HepG2 (cell line): ENCODE measurements around the gene NDRG2. TPM values are rescaled to one million over a fixed set of nuclear protein-coding genes. Genes with fewer than 3 reads are reported as not detected.
A peak's percentile ranks its signal among the peaks of the same experiment; 100 is the strongest.

Source experiments
- CBFB ChIP-seq: sonication (generic); formaldehyde crosslinking; IDR thresholded peaks from 2 replicates; pipeline ENCODE4 v1.4.0; 2020; ENCODE audit warnings: missing genetic modification reagents
- FOXC1 ChIP-seq: sonication (generic); formaldehyde crosslinking; IDR thresholded peaks from 2 replicates; pipeline ENCODE4 v1.8.0; 2022; ENCODE audit warnings: mild to moderate bottlenecking, missing genetic modification reagents, borderline replicate concordance
- HNRNPL ChIP-seq: fragments of 200-400 bp; formaldehyde crosslinking; IDR thresholded peaks from 2 replicates; pipeline ENCODE4 v1.6.1; 2017; ENCODE audit warnings: mild to moderate bottlenecking, low read depth, low read length
- LCORL ChIP-seq, 2 experiments: fragments of 450-650 bp in 1 of 2; sonication (generic) in 1 of 2; formaldehyde crosslinking in 1 of 2; IDR thresholded peaks; 2 replicates each; pipeline versions ENCODE4 v1.5.0 to v1.6.1; 2017 to 2020; ENCODE audit warnings: antibody characterized with exemption in 1 of 2, missing genetic modification reagents in 1 of 2
- NFYB ChIP-seq: sonication (generic); formaldehyde crosslinking; IDR thresholded peaks from 2 replicates; pipeline ENCODE4 v1.4.0; 2020; ENCODE audit warnings: missing genetic modification reagents
- PRDM10 ChIP-seq: sonication (generic); formaldehyde crosslinking; IDR thresholded peaks from 2 replicates; pipeline ENCODE4 v1.4.0; 2020; ENCODE audit warnings: low read depth, missing genetic modification reagents
- SALL1 ChIP-seq: sonication (generic); formaldehyde crosslinking; IDR thresholded peaks from 2 replicates; pipeline ENCODE4 v1.8.0; 2022; ENCODE audit warnings: mild to moderate bottlenecking, missing genetic modification reagents
- SETDB1 ChIP-seq: sonication (generic); formaldehyde crosslinking; IDR thresholded peaks from 2 replicates; pipeline ENCODE4 v1.5.1; 2020; ENCODE audit warnings: missing genetic modification reagents, mild to moderate bottlenecking, borderline replicate concordance
- SNAI1 ChIP-seq: sonication (generic); formaldehyde crosslinking; IDR thresholded peaks from 2 replicates; pipeline ENCODE4 v1.5.0; 2020; ENCODE audit warnings: mild to moderate bottlenecking, missing genetic modification reagents, borderline replicate concordance
- ZNF567 ChIP-seq: sonication (generic); formaldehyde crosslinking; IDR thresholded peaks from 2 replicates; pipeline ENCODE4 v1.8.1; 2023; ENCODE audit warnings: mild to moderate bottlenecking, missing genetic modification reagents, borderline replicate concordance
- polyA plus RNA-seq, 8 experiments: library from polyadenylated mRNA; depleted of rRNA in 3 of 8; stranded (reverse) in 7 of 8; unstranded in 1 of 8; fragments of >200 nt; fragmentation: Illumina TruSeq in 4 of 8; extraction: Trizol in 4 of 8; gene quantifications; 2 replicates each; pipeline versions ENCODE4 v1.2.1 to v1.2.3, GENCODE V29; 2011 to 2016; ENCODE audit warnings: low read depth in 4 of 8, missing spikeins in 1 of 8, mixed read lengths in 1 of 8; ENCODE audit not compliant: insufficient read depth in 1 of 8
- total RNA-seq, 5 experiments: library from RNA; depleted of rRNA; stranded (reverse); fragments of >200 nt; fragmentation: Illumina TruSeq; extraction: Trizol; gene quantifications; 2 replicates each; pipeline ENCODE4 v1.2.3, GENCODE V29; 2016; ENCODE audit warnings: low read depth in 1 of 5
- TF ChIP-seq, protein P1 (sequence below): sonication (generic); formaldehyde crosslinking; IDR thresholded peaks from 2 replicates; pipeline ENCODE4 v1.4.0; 2020; ENCODE audit warnings: mild to moderate bottlenecking, missing genetic modification reagents
- TF ChIP-seq, protein P2 (sequence below): sonication (generic); formaldehyde crosslinking; IDR thresholded peaks from 2 replicates; pipeline ENCODE4 v1.4.0; 2020; ENCODE audit warnings: missing genetic modification reagents, borderline replicate concordance
- TF ChIP-seq, protein P3 (sequence below): sonication (generic); formaldehyde crosslinking; IDR thresholded peaks from 2 replicates; pipeline ENCODE4 v1.5.0; 2020; ENCODE audit warnings: mild to moderate bottlenecking, missing genetic modification reagents

NDRG2 gene
- total and polyA plus RNA-seq, 2 of the 13 experiments (the other 11 are each of a cell fraction or from before 2014, with no cell fraction given): 27.2 to 189 TPM

GRCh38 chr14:21069388-21070082 is 44.7 kb upstream of the NDRG2 start (continued):
- TF ChIP-seq FOXC1 (0 out of 2 replicates have a peak, but pooled peaks have one; percentile 24), CBFB (CRISPR knock-in tag) (peak; percentile 16; the same call in 1 of the 2 replicates), LCORL (IDR thresholded peaks at IDR 0.05) (no peak), LCORL (CRISPR knock-in tag; IDR thresholded peaks at IDR 0.05) (peak; percentile 79; the same call in 1 of the 2 replicates), SNAI1 (CRISPR knock-in tag) (peak; percentile 69; the same call in 1 of the 2 replicates), SALL1 (CRISPR knock-in tag) (peak; percentile 59), PRDM10 (CRISPR knock-in tag) (no peak), ZNF567 (CRISPR knock-in tag) (0 out of 2 replicates have a peak, but pooled peaks have one; percentile 44), SETDB1 (no peak), HNRNPL (0 out of 2 replicates have a peak, but pooled peaks have one; percentile 32), NFYB (CRISPR knock-in tag) (0 out of 2 replicates have a peak, but pooled peaks have one; percentile 16)
- TF ChIP-seq, protein P1, sequence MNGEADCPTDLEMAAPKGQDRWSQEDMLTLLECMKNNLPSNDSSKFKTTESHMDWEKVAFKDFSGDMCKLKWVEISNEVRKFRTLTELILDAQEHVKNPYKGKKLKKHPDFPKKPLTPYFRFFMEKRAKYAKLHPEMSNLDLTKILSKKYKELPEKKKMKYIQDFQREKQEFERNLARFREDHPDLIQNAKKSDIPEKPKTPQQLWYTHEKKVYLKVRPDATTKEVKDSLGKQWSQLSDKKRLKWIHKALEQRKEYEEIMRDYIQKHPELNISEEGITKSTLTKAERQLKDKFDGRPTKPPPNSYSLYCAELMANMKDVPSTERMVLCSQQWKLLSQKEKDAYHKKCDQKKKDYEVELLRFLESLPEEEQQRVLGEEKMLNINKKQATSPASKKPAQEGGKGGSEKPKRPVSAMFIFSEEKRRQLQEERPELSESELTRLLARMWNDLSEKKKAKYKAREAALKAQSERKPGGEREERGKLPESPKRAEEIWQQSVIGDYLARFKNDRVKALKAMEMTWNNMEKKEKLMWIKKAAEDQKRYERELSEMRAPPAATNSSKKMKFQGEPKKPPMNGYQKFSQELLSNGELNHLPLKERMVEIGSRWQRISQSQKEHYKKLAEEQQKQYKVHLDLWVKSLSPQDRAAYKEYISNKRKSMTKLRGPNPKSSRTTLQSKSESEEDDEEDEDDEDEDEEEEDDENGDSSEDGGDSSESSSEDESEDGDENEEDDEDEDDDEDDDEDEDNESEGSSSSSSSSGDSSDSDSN (CRISPR knock-in tag): peak; percentile 43; the same call in 1 of the 2 replicates
- TF ChIP-seq, protein P2, sequence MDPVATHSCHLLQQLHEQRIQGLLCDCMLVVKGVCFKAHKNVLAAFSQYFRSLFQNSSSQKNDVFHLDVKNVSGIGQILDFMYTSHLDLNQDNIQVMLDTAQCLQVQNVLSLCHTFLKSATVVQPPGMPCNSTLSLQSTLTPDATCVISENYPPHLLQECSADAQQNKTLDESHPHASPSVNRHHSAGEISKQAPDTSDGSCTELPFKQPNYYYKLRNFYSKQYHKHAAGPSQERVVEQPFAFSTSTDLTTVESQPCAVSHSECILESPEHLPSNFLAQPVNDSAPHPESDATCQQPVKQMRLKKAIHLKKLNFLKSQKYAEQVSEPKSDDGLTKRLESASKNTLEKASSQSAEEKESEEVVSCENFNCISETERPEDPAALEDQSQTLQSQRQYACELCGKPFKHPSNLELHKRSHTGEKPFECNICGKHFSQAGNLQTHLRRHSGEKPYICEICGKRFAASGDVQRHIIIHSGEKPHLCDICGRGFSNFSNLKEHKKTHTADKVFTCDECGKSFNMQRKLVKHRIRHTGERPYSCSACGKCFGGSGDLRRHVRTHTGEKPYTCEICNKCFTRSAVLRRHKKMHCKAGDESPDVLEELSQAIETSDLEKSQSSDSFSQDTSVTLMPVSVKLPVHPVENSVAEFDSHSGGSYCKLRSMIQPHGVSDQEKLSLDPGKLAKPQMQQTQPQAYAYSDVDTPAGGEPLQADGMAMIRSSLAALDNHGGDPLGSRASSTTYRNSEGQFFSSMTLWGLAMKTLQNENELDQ (CRISPR knock-in tag): 0 out of 2 replicates have a peak, but pooled peaks have one; percentile 58
- TF ChIP-seq, protein P3, sequence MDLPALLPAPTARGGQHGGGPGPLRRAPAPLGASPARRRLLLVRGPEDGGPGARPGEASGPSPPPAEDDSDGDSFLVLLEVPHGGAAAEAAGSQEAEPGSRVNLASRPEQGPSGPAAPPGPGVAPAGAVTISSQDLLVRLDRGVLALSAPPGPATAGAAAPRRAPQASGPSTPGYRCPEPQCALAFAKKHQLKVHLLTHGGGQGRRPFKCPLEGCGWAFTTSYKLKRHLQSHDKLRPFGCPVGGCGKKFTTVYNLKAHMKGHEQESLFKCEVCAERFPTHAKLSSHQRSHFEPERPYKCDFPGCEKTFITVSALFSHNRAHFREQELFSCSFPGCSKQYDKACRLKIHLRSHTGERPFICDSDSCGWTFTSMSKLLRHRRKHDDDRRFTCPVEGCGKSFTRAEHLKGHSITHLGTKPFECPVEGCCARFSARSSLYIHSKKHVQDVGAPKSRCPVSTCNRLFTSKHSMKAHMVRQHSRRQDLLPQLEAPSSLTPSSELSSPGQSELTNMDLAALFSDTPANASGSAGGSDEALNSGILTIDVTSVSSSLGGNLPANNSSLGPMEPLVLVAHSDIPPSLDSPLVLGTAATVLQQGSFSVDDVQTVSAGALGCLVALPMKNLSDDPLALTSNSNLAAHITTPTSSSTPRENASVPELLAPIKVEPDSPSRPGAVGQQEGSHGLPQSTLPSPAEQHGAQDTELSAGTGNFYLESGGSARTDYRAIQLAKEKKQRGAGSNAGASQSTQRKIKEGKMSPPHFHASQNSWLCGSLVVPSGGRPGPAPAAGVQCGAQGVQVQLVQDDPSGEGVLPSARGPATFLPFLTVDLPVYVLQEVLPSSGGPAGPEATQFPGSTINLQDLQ (CRISPR knock-in tag): 0 out of 2 replicates have a peak, but pooled peaks have one; percentile 28
